Measurements from ENCODE around the gene SH3GL1. TPM values are rescaled to one million over a fixed set of nuclear protein-coding genes. Genes with fewer than 3 reads are reported as not detected.

SH3GL1 gene
- total RNA-seq, 2 experiments from 2014 or later, result 33.2 to 38.9 TPM

DNA sequence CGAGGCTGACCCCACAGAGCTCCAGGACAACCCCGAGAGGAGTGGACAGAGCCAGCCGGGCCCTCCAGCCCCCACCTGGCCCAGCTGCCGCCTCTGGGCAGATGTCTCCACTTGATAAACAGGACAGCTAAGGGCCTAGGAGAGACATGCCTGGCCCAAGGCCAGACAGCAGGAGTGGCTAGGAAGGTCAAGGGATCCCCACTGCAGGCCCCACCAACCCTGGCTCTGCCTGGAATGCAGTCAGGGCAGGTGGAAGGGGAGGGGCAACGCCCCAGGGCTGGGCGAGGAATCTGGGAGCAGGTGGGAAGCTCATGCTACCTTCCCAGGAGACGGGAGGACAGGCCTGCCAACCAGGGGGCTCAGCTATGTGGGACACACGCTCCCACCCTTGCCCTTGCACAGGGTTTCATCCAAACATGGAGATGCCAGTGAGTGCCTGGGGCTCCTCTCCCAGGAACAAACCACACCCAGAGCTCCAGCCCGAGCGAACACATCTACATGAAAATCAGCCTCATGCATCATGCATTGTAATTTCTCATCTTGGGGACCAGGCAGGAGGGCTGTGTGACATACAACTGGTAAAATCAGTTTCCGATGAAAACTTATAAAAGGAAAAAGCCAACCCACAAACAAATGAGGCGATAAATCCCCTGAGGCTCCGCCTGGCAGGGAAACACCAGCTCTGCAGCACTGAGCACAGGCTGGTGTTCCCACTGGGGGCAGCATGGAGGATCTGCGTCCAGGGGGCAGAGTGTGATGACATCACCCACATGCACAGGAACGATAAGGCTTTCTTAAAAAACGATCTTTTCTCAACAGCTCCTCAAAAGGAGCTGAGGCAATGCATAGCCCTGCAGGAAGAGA, 25.0 kb downstream of the SH3GL1 start:
- Histone ChIP-seq H4K20me1 (ENCODE audit: insufficient read depth, low read length) (peaks cover 33% of the 10 kb centered on the region), H3K4me1 (ENCODE audit: insufficient read depth, low read length, poor library complexity, severe bottlenecking) (peaks cover 54% of the 10 kb centered on the region), H3K36me3 (ENCODE audit: insufficient read depth, low read length) (no peaks in the 10 kb centered on the region), H3K4me2 (ENCODE audit: low read length) (peak overlapping the region; percentile 78), H3K79me2 (ENCODE audit: insufficient read depth, low read depth, low read length) (peaks cover 22% of the 10 kb centered on the region; the same call in 1 of the 2 replicates), H3K9me3 (ENCODE audit: low read length) (no peaks in the 10 kb centered on the region), H2AFZ (ENCODE audit: low read length) (no peak overlapping the region), H3K27ac (ENCODE audit: low read depth, low read length, poor library complexity, severe bottlenecking) (peak overlapping the region; percentile 43), H3K9me2 (ENCODE audit: insufficient read depth, low read length) (no peaks in the 10 kb centered on the region), H3K4me3 (ENCODE audit: low read depth, low read length, poor library complexity, severe bottlenecking) (peak overlapping the region; percentile 34)
- DNase-seq (ENCODE audit: low spot score), result peak; percentile 72
- TF ChIP-seq EZH2phosphoT487 (IDR thresholded peaks at IDR 0.05; ENCODE audit: borderline replicate concordance, low read depth, low read length), result no peak
- TF ChIP-seq, protein P1, sequence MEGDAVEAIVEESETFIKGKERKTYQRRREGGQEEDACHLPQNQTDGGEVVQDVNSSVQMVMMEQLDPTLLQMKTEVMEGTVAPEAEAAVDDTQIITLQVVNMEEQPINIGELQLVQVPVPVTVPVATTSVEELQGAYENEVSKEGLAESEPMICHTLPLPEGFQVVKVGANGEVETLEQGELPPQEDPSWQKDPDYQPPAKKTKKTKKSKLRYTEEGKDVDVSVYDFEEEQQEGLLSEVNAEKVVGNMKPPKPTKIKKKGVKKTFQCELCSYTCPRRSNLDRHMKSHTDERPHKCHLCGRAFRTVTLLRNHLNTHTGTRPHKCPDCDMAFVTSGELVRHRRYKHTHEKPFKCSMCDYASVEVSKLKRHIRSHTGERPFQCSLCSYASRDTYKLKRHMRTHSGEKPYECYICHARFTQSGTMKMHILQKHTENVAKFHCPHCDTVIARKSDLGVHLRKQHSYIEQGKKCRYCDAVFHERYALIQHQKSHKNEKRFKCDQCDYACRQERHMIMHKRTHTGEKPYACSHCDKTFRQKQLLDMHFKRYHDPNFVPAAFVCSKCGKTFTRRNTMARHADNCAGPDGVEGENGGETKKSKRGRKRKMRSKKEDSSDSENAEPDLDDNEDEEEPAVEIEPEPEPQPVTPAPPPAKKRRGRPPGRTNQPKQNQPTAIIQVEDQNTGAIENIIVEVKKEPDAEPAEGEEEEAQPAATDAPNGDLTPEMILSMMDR (conservative IDR thresholded peaks at IDR 0.05; ENCODE audit: low read length), result peak; percentile 72
- BruUV-seq (replicated peaks), result no TSS peak
- ChIA-PET POLR2A (interaction anchor here (0.5 to 0.9 kb wide), 2 partner anchors 23 to 31 kb away, joined by 3 to 5 read pairs; no protein-coding TSS in a partner anchor), CTCF (ENCODE audit: unreplicated experiment) (no interaction called here)
- intact Hi-C loops (cut with micrococcal nuclease; ENCODE audit: unreplicated experiment), result loop anchor here (1.0 kb wide), 1 partner anchor 25 kb away; the partner anchor contains the start of gene SH3GL1

DNA sequence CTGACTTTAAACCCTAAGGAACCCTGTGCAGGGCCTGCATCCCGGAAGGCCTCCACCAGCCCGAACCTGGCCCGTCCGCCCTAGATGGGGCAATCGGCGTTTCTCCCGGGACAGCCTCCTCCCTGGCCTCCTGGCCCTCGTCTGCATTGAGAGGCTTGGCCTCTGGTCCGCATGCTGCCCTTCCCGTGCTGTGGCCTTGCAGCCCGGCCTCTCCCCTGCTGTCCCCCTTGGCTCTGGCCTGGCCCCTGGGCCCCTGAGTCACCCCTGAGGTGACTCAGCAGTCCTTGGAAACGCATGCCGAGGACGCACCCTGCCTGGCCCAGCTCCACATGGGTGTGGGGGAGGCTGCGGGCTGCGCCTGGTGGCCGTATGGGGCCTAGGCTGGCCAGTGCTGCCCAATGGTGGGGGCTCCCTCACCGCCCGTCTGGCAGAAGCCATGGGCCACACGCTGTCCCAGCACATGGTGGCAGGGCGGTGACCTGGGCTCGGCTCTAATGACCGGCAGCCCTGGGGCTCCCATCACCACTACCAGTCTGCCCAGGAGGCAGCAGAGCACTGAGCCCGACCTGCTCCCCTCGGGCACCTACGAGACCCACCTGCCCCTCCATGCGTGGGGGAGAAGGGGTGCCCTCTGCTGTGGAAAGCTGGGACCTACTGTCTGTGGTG, 25.7 kb downstream of the SH3GL1 start:
- H3K27ac ChIP-seq (ENCODE audit: low read depth, low read length, poor library complexity, severe bottlenecking), result no peak overlapping the region
- no peak overlapping the region for H2AFZ ChIP-seq (ENCODE audit: low read length)
- H3K4me2 ChIP-seq (ENCODE audit: low read length), result peak overlapping the region; percentile 78
- peaks cover 27% of the 10 kb centered on the region for H4K20me1 ChIP-seq (ENCODE audit: insufficient read depth, low read length)
- H3K79me2 ChIP-seq (ENCODE audit: insufficient read depth, low read depth, low read length), result peaks cover 25% of the 10 kb centered on the region; the same call in 1 of the 2 replicates
- no peak for TF ChIP-seq EZH2phosphoT487 (IDR thresholded peaks at IDR 0.05; ENCODE audit: borderline replicate concordance, low read depth, low read length)
- TF ChIP-seq, protein P1 (conservative IDR thresholded peaks at IDR 0.05; ENCODE audit: low read length), result no peak
- no peaks in the 10 kb centered on the region for H3K36me3 ChIP-seq (ENCODE audit: insufficient read depth, low read length)
- intact Hi-C loops (cut with micrococcal nuclease; ENCODE audit: unreplicated experiment), result loop anchor here (1.0 kb wide), 1 partner anchor 26 kb away; the partner anchor contains the start of gene SH3GL1
- H3K4me3 ChIP-seq (ENCODE audit: low read depth, low read length, poor library complexity, severe bottlenecking), result no peak overlapping the region
- BruUV-seq (replicated peaks), result no TSS peak
- no peaks in the 10 kb centered on the region for H3K9me3 ChIP-seq (ENCODE audit: low read length)
- DNase-seq (ENCODE audit: low spot score), result no peak
- peaks cover 54% of the 10 kb centered on the region for H3K4me1 ChIP-seq (ENCODE audit: insufficient read depth, low read length, poor library complexity, severe bottlenecking)
- ChIA-PET POLR2A (no interaction called here), CTCF (ENCODE audit: unreplicated experiment) (no interaction called here)
- no peaks in the 10 kb centered on the region for H3K9me2 ChIP-seq (ENCODE audit: insufficient read depth, low read length)

Data from OCI-LY7 (cell line).